ENCODE data around the gene GMDS. TPM values are rescaled to one million over a fixed set of nuclear protein-coding genes. Genes with fewer than 3 reads are reported as not detected.
"Not testable (repeated sequence)": the region's sequence is repeated elsewhere in the genome, so short reads cannot be mapped to it uniquely, and the experiment has no call there.

Gene GMDS
- total RNA-seq, 1 experiment from 2014 or later: 5.4 TPM

DNA sequence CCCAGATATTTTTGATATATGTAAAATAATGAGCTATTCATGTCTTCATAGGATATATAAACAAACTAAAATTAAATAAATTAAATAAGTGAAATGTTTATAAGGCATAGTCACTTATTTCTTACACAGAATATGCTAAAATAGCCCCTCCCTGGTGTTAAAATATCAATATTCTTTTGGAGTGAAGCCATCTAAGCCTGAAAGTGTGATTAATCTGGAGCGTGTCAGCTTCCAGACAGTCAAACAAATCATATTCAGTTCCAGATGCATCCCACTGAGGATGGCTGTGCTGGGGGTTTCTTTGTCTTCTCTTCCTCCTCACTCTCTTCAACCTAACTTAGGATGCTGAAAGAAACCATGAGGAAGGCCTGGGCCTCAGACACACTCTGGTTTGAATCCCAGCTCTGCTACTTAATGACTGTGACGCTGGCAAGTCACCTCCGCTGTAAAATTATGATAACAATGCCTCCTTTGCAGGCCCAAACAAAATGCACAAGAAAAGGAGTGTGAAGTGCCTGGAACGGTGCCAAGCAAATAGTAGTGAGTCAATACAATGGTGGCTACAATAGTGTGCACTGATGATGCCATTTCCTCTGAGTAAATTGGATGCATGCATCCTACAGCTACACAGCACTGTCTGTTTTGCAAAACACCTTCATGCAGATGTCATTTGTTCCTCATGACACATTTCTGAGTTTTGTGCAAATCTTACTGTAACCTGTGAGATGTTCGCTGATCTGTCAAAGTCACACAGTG, 474.3 kb downstream of the GMDS start:
- no peak for DNase-seq (ENCODE audit: low spot score)

DNA sequence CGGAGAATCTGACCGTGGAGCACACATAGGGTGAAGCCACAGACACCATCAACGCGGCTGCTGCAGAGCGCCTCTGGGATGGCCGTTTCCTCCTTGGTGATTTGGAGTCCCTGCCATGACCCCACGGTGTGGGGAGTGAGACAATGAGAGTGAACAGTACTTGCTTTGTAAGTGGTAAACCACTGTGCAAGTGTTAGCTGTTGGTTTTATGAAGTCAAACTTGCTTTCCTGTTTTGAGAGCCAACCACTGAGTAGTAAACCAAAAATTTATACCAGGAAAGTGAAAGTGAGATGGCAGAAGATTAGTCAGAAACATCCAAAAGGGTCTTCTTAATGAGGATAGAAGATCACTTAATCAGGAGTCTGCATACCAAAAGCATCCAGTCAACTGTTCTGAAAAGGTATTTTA, 475.0 kb downstream of the GMDS start:
- no peak for DNase-seq (ENCODE audit: low spot score)

DNA sequence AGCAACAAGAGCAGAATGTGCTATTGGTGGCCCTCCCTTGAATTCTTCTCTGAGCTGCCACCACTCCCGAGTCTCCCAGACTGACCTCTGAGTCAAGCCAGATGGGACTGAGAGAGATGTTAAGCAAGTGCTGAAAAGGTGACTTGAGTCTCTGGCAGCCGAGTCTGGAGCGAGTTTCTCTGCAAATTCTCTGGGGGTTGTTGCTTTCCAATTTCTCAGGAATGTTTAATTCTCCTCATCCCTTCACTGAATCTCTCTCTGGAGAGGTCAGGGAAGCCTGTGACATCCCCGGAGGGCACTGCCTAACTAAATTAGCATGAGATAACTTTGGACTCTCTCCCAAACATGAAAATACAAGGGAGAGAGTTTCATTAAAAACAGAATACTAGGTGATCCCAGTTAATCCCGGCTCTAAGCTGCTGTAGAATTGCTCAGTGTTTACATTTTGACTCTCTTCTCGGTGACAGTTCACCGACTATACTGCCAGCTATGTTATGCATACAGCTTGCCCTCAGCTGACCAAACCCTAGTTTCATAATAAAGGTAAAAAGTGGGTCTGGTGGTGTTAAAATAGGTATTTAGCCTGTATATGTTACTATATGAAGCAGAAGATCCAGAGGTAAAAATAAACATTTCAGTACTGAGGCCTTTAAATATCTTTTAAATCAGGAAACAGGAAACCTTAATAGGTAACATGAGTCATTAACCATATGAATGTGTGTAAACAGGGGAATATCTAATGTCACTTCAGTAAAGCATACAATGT, 477.7 kb downstream of the GMDS start:
- DNase-seq (ENCODE audit: low spot score): no peak

- no peak for DNase-seq (ENCODE audit: low spot score)
Measured at GRCh38 chr6:1766654-1767053, 478.8 kb downstream of the GMDS start.

DNA sequence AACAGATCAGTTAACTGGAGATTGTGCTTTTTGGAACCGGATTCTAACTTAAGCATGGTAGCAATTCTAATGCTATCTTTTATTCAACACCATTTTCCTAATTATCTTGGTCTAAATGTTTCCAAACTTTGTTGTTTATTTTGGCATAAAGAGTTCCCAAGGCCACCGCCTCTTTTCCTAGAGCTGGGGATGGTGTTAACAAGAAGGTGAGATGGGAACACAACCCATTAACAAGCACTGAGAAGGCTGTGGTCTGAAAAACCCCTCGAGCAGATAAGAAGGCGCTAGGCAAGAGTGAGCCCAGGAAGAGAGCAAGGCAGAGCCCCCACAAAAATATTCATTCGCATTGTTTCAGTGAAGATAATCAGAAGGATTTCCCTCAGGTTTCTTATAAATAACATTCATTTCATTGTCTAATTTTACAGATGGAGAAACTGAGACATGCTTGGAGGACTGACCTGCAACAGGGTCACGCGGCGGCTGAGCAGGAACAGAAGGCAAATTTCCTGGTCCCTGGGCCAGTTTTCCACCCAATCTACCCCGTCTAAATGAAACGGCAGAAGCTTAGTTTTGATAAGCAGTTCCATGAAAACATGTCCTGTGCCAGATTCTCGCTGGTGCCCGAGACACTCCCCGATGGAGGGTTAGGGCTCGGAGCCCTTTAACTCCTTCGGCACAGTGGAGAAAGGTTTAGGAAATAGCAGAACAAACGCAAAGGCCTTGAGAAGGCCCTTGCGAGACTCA, 480.1 kb downstream of the GMDS start:
- DNase-seq (ENCODE audit: low spot score): no peak

GRCh38 chr6:1764397-1764987, 480.9 kb downstream of the GMDS start:
- no peak for DNase-seq (ENCODE audit: low spot score)

DNA sequence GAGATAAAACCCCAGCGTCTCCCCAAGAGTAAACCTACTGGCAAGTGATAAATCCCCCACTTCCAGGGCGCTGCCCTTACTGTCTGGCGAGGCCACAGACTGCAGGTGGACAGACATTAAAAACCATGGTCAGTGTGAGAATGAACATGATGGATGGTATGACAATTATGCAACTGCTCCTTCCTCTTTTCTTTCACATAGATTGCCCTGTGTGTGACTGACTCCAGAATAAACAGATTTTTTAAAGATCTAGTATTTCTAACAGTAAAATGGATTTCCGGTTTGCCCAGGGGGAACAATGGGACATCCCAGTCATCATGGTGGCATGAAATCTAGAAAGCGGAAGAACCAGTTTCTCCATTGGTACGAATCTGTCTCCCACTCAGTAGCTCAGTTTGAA, 482.0 kb downstream of the GMDS start:
- DNase-seq (ENCODE audit: low spot score): no peak

DNA sequence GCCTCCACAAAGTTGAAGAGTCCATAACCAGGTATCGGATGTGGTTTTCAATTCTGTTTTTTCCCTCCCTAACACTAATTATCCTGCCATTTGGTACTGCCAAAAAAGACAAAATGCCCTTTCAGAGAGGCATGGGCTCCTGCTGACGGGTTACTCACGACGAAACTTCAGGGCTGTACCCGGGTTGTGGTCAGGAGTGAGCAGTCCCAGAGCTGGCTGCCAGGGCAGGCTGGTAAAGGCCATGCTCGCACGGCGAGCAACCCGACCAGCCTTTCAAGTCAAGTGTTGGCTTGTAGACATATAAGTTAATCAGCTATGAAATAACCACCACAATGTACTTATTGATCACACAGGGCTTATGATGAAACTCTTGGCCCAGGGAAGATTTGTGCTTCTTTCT, 483.2 kb downstream of the GMDS start:
- no peak for DNase-seq (ENCODE audit: low spot score)

DNA sequence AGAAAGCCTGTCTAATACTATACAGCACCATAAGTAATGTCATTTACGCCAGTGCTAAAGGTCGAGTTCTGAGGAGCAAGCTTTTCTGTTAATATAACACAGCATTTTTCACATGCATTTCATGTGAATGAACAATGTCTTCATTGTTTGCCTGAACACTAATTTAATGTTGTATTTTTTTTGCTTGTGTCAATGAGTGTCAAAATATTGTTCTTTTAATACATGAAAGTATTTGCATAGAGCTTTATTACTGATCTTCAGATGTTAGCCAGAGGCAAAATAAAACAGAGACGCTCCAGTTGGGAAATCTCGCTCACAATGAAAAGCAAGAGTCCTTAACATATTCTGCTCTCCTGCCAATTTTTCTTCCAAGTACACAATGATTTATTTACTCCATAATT, 483.9 kb downstream of the GMDS start:
- DNase-seq (ENCODE audit: low spot score): no peak

- DNase-seq (ENCODE audit: low spot score): no peak
Measured at GRCh38 chr6:1760876-1761275, 484.5 kb downstream of the GMDS start.

GRCh38 chr6:1759870-1760269, 485.5 kb downstream of the GMDS start:
- no peak for DNase-seq (ENCODE audit: low spot score)

DNA sequence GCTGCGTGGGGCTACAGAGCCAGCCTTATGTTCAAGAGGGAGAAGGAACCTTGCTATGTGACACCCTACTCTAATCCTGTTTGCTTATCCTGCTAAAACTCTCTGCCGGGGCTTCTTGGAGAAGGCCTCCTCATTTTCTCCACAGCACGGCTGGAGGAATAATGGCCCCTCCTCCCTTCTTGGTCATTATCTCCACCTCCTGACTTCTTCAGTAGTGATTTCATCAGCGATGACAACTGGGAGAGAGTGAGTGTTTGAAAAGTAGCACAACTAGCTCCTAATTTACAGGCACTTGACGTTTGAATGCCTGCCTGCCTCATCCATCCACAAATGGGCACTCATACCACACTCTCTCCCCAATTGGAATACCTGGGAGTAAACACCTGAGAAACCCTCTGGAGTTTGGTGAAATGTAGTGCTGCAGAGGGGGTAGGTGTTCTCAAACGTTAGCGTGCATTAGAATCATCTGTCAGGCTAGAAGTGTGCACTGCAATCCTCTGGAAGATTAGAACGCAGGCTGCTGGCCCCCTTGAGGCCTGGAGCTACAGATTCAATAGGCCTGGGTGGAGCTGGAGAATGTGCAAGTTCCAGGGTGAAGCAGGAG, 487.2 kb downstream of the GMDS start:
- no peak for DNase-seq (ENCODE audit: low spot score)

DNA sequence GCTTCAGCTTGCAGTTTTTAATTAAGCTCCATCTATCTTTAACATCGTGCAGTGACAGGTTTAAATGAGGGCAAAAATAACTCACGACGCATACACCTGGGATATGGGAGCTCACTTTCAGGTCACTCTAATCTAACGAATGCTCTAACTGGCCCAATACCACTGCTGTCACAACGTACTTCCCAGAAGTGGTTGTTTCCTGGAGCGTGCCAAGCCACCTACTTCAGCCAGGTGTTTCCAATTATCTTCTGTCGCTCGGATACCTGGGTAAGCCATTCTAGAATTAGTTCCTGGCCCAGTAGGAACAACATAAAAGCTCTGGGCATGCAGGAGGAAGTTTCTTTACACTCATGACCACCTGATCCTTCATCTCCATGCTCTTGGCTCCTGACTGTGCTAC, 488.3 kb downstream of the GMDS start:
- no peak for DNase-seq (ENCODE audit: low spot score)

- no peak for DNase-seq (ENCODE audit: low spot score)
Measured at GRCh38 chr6:1756472-1757129, 488.8 kb downstream of the GMDS start.

GRCh38 chr6:1751063-1751462, 494.3 kb downstream of the GMDS start:
- not testable (repeated sequence) for DNase-seq (ENCODE audit: low spot score)

- DNase-seq (ENCODE audit: low spot score): no peak
Measured at GRCh38 chr6:1749041-1749440, 496.4 kb downstream of the GMDS start.

GRCh38 chr6:1747531-1747930, 497.9 kb downstream of the GMDS start:
- no peak for DNase-seq (ENCODE audit: low spot score)

GRCh38 chr6:1747003-1747402, 498.4 kb downstream of the GMDS start:
- no peak for DNase-seq (ENCODE audit: low spot score)

DNA sequence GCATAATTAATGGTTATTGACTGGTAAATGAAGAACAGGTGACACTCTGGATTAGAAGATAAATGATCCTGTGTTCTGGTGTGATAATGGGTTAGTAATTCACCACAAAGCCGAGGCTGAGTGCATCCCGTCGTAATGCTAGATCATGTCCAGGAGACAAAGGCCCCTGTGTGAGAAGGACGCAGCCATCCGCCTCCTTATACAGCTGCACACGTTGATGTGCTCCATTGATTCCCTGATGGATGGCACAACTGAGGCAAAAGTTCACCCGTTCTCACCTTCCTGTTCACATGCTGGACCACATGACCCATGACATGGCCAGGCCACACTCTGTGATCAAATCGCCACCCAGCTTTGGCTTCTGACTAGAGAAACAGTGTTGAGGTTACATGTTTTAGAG, 499.6 kb downstream of the GMDS start:
- DNase-seq (ENCODE audit: low spot score): no peak

GRCh38 chr6:1744543-1744942, 500.9 kb downstream of the GMDS start:
- DNase-seq (ENCODE audit: low spot score): no peak

DNA sequence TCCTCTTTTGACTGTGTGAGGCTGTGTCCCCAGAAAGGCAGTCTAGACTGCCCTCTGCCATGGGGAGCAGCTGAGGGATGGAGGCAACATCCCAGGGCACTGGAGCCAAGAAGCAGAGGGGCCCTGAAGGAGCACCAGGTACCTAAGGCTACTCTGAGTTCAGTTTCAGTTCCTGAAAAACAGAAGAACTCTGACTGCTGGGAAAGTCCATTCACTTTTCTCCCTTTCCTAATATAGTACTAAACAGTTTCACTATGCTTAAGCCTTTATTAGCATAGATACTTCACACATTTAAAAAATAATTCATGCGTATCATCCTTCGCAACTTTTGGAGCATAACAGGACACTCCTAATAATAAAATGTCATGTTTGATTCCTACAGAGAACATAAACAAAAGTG, 505.7 kb downstream of the GMDS start:
- DNase-seq (ENCODE audit: low spot score): no peak
